Liver (tissue), 9 donors: ENCODE data around the gene RPTOR. TPM values are rescaled to one million over a fixed set of nuclear protein-coding genes. Genes with fewer than 3 reads are reported as not detected.

Source experiments
- DNase-seq: peaks from one replicate; pipeline ENCODE4 v3.0.0-alpha.2; 2017; ENCODE audit warnings: low spot score
- H3K27ac ChIP-seq, 2 donors: one replicate each; pipeline ENCODE4 v1.7.0; 2013; ENCODE audit warnings: inconsistent platforms in 2 of 2, low read length in 2 of 2, control low read depth in 1 of 2, low read depth in 1 of 2, mild to moderate bottlenecking in 1 of 2
- H3K27me3 ChIP-seq, 4 donors: one replicate each; pipeline versions ENCODE4 v1.6.1 to v1.7.0; 2013; ENCODE audit warnings: low read length in 3 of 4, inconsistent platforms in 1 of 4, mild to moderate bottlenecking in 1 of 4, moderate library complexity in 1 of 4; ENCODE audit not compliant: control insufficient read depth in 4 of 4, insufficient read depth in 4 of 4
- H3K36me3 ChIP-seq, 4 donors: one replicate each; pipeline versions ENCODE4 v1.6.1 to v1.7.0; 2013; ENCODE audit warnings: low read length in 3 of 4, mild to moderate bottlenecking in 3 of 4, low read depth in 1 of 4, moderate library complexity in 1 of 4; ENCODE audit not compliant: control insufficient read depth in 4 of 4, insufficient read depth in 3 of 4
- H3K4me1 ChIP-seq, 4 donors: one replicate each; pipeline versions ENCODE4 v1.6.1 to v1.7.0; 2013; ENCODE audit warnings: low read length in 3 of 4, mild to moderate bottlenecking in 3 of 4, moderate library complexity in 1 of 4; ENCODE audit not compliant: control insufficient read depth in 4 of 4, insufficient read depth in 4 of 4
- H3K4me3 ChIP-seq, 3 donors: one replicate each; pipeline versions ENCODE4 v1.6.1 to v1.7.0; 2013; ENCODE audit warnings: low read length in 3 of 3, control low read depth in 1 of 3, low read depth in 1 of 3, mild to moderate bottlenecking in 1 of 3
- H3K9ac ChIP-seq, 2 donors: one replicate each; pipeline ENCODE4 v1.7.0; 2013; ENCODE audit warnings: low read length in 2 of 2, mild to moderate bottlenecking in 2 of 2, moderate library complexity in 2 of 2, control low read depth in 1 of 2, low read depth in 1 of 2
- H3K9me3 ChIP-seq, 4 donors: one replicate each; pipeline versions ENCODE4 v1.6.1 to v1.7.0; 2013; ENCODE audit warnings: low read length in 3 of 4; ENCODE audit not compliant: control insufficient read depth in 4 of 4
- GABPA ChIP-seq, 2 donors: IDR thresholded peaks in 1 of 2; conservative IDR thresholded peaks in 1 of 2; 2 replicates each; pipeline ENCODE4 v1.6.1; 2016; ENCODE audit warnings: antibody characterized with exemption in 2 of 2, mild to moderate bottlenecking in 1 of 2, moderate library complexity in 1 of 2
- HNF4A ChIP-seq, 2 donors: conservative IDR thresholded peaks; 2 replicates each; pipeline ENCODE4 v1.6.1; 2016; ENCODE audit warnings: antibody characterized with exemption in 2 of 2, mild to moderate bottlenecking in 2 of 2
- HNF4G ChIP-seq: IDR thresholded peaks from 2 replicates; pipeline ENCODE4 v1.6.1; 2016; ENCODE audit warnings: antibody characterized with exemption
- JUND ChIP-seq, 2 donors: IDR thresholded peaks; 2 replicates each; pipeline ENCODE4 v1.6.1; 2016; ENCODE audit warnings: antibody characterized with exemption in 2 of 2
- NR2F2 ChIP-seq: IDR thresholded peaks from 2 replicates; pipeline ENCODE4 v1.6.1; 2016; ENCODE audit warnings: antibody characterized with exemption
- RAD21 ChIP-seq, 2 donors: IDR thresholded peaks; 2 replicates each; pipeline ENCODE4 v1.6.1; 2016; ENCODE audit warnings: antibody characterized with exemption in 2 of 2, mild to moderate bottlenecking in 2 of 2
- SP1 ChIP-seq: IDR thresholded peaks from 2 replicates; pipeline ENCODE4 v1.6.1; 2018; ENCODE audit warnings: antibody characterized with exemption, mild to moderate bottlenecking
- TAF1 ChIP-seq: conservative IDR thresholded peaks from 2 replicates; pipeline ENCODE4 v1.6.1; 2016; ENCODE audit warnings: antibody characterized with exemption, mild to moderate bottlenecking
- YY1 ChIP-seq: IDR thresholded peaks from 2 replicates; pipeline ENCODE4 v1.6.1; 2016; ENCODE audit warnings: antibody characterized with exemption, mild to moderate bottlenecking
- WGBS: extraction: QIAGEN DNeasy Blood & Tissue Kit; methylation state at CpG from one replicate; pipeline ENCODE4 v1.1.7; 2013; 5-methylcytosine and 5-hydroxymethylcytosine counted together
- polyA plus RNA-seq, 2 donors: library from polyadenylated mRNA; stranded (reverse) in 1 of 2; unstranded in 1 of 2; fragments of 200-250 nt in 1 of 2; fragments of >200 nt in 1 of 2; fragmentation: Nextera tagmentation in 1 of 2; extraction: Ambion mirVana in 1 of 2; gene quantifications; one replicate each; pipeline versions ENCODE4 v1.2.1 to v1.2.3, GENCODE V29; 2013 to 2015
- total RNA-seq, 2 donors: library from RNA; depleted of rRNA; stranded (reverse); fragments of >200 nt; gene quantifications; one replicate each; pipeline ENCODE4 v1.2.3, GENCODE V29; 2014
- TF ChIP-seq, protein P1 (sequence below): IDR thresholded peaks from 2 replicates; pipeline ENCODE4 v1.6.1; 2016; ENCODE audit warnings: antibody characterized with exemption
- TF ChIP-seq, protein P2 (sequence below): IDR thresholded peaks from 2 replicates; pipeline ENCODE4 v1.6.1; 2016; ENCODE audit warnings: antibody characterized with exemption
- TF ChIP-seq, protein P3 (sequence below): IDR thresholded peaks from 2 replicates; pipeline ENCODE4 v1.6.1; 2016; ENCODE audit warnings: antibody characterized with exemption, mild to moderate bottlenecking
- donor health status: healthy.
- donor health status: healthy.
- donor health status: healthy.
- donor health status: healthy.
- donor health status: healthy.

RPTOR gene
- total and polyA plus RNA-seq, 4 donors, result 4.8 to 25.4 (median 11.6) TPM

DNA sequence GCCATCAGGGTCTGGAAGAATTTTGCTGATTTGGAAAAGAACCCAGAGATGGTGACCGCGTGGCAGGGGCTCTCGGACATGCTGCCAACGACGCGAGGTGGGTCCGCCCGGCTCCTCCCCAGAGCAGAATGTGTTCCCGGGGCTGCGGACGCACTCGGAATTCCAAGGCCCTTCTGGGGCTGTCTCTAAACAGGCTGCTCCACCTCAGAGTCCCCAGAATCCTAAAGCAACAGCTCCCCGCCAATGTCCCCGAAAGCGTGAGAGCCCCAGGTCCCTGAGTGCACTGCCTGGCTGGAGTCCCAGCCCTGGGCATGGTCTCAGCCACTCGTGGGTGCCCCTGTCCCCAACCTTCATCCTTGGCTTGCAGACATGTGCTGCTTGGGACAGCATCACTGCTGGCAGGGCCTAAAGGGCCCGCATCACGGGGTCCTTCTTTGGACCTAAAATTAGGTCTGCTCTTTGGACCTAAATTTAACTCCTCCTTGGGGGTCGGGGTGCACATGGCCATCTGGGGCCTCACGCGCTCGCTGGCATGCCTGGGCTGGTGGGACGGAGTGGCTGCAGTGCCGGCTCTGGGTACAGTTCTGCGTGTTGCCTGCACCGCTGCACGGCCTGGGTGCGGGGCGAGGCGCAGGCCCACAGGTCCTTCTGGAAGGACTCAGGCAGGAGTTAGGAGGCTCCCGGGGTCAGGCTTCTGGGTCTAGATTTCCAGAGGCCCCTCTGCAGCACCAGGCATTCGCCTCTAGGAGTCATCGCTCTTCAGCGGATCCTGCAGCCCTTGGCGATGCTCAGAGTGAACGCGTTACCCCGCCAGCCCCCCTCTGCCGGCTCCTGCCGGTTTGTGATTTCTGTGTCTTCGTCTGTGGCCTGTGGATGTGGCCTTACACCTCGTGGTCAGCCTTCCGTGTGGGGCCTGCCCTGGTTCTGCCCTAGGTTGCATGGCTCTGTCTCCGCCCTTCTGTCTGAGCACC lies 405.1 kb downstream of the RPTOR start:
- TF ChIP-seq TAF1 (no peak), RAD21 (IDR thresholded peaks at IDR 0.05) (no peak)
- peaks cover 0 to 36% (median 5%) of the 10 kb centered on the region in 4 donors for H3K36me3 ChIP-seq
- 95% methylated on average over 44 of the region's 44 CpGs for WGBS

DNA sequence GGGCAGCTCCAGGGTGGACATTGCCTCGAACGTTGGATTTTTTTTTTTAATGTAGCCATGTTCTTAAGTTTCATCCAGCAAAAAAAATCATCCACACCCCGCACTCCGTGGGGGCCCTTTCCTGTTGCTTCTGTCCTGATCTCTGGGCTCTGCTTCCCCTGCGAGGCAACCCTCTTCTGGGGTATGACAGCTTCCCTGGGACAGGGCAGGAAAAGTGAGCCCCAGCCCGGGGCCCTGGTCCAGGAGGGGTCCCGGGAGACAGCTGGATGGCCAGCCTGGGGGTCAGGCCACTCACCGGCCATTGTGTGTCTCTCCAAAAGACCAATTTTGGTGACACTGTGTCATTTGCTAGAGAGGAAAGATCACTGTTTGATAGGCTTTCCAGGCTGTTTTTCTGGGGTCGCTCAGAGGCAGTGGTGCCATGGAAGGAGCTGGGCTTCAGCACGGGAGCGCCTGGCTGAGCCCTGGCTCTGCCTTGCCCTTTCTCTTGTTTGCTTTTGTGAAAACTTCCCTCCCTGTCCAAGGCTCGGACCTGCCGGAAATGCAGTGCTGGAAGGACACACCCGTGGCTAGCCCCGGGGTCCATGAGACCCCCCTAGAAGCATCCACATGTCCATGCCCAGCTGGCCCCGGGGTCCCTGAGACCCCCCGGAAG lies 406.0 kb downstream of the RPTOR start:
- no peaks in the 10 kb centered on the region for H3K4me1 ChIP-seq
- no peaks in the 10 kb centered on the region for H3K9me3 ChIP-seq
- H3K27ac ChIP-seq, result no peak overlapping the region
- WGBS, result 92% methylated on average over 17 of the region's 17 CpGs
- no peaks in the 10 kb centered on the region for H3K27me3 ChIP-seq
- no peak for DNase-seq
- TF ChIP-seq, protein P1, sequence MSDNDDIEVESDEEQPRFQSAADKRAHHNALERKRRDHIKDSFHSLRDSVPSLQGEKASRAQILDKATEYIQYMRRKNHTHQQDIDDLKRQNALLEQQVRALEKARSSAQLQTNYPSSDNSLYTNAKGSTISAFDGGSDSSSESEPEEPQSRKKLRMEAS, result no peak
- TF ChIP-seq JUND (IDR thresholded peaks at IDR 0.05) (no peak), RAD21 (IDR thresholded peaks at IDR 0.05) (no peak), YY1 (no peak), HNF4G (no peak), HNF4A (conservative IDR thresholded peaks at IDR 0.05) (no peak), NR2F2 (no peak), SP1 (no peak), GABPA (IDR thresholded peaks at IDR 0.05 in 1 of 2, conservative IDR thresholded peaks at IDR 0.05 in 1 of 2) (no peak)
- TF ChIP-seq, protein P2, sequence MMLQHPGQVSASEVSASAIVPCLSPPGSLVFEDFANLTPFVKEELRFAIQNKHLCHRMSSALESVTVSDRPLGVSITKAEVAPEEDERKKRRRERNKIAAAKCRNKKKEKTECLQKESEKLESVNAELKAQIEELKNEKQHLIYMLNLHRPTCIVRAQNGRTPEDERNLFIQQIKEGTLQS, result no peak
- H3K36me3 ChIP-seq, result peaks cover 0 to 36% (median 6%) of the 10 kb centered on the region in 4 donors
- no peak overlapping the region for H3K9ac ChIP-seq
- H3K4me3 ChIP-seq, result no peak overlapping the region

More for the DNA sequence above, 405.1 kb downstream of the RPTOR start:
- no peak for DNase-seq
- Histone ChIP-seq H3K9me3 (no peaks in the 10 kb centered on the region), H3K4me1 (no peaks in the 10 kb centered on the region), H3K9ac (no peak overlapping the region), H3K27ac (no peak overlapping the region), H3K27me3 (no peaks in the 10 kb centered on the region), H3K4me3 (no peak overlapping the region)

DNA sequence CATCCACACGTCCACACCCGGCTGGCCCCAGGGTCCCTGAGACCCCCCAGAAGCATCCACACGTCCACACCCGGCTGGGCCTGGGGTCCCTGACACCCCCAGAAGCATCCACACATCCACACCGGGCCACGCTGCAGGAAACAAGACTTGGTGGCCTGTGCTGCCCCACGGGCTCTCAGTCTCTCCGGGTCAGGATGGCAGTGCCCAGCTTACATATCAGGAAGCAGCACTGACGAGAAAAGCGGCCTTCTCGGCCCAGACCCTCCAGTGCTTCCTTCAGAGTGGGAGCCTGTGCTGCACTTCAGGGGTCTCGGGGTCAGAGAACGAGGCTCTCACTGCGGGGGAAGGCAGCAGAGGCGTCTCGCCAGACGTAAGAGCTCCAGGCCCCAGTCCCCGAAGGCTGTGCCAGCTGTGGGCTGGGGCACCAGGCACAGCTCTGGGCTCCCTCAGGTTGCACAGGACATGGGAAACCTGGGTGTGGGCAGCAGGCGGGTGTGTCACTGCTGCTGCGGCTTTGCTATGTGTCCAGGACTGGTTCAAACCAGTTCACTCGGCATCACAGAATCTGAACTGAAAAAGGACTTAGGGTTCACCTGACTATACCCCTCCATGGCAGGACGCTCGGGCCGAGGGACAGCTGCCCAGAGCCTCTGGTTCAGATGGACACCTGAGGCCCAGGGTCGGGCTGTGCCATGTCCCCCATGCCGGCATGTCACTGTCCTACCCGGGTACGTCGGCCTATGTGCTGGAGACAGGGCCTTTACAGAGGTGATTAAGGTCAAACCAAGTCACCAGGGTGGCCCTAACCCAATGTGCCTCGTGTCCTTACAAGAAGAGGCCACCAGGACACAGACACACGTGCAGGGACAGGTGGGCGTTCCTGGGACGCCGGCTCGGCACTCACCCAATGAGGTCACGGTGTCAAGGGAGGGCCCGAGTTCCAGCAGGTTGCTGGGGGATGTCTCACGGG lies 406.8 kb downstream of the RPTOR start:
- no peak for DNase-seq
- TF ChIP-seq SP1 (no peak), RAD21 (IDR thresholded peaks at IDR 0.05) (no peak), HNF4A (conservative IDR thresholded peaks at IDR 0.05) (no peak)
- TF ChIP-seq, protein P3, sequence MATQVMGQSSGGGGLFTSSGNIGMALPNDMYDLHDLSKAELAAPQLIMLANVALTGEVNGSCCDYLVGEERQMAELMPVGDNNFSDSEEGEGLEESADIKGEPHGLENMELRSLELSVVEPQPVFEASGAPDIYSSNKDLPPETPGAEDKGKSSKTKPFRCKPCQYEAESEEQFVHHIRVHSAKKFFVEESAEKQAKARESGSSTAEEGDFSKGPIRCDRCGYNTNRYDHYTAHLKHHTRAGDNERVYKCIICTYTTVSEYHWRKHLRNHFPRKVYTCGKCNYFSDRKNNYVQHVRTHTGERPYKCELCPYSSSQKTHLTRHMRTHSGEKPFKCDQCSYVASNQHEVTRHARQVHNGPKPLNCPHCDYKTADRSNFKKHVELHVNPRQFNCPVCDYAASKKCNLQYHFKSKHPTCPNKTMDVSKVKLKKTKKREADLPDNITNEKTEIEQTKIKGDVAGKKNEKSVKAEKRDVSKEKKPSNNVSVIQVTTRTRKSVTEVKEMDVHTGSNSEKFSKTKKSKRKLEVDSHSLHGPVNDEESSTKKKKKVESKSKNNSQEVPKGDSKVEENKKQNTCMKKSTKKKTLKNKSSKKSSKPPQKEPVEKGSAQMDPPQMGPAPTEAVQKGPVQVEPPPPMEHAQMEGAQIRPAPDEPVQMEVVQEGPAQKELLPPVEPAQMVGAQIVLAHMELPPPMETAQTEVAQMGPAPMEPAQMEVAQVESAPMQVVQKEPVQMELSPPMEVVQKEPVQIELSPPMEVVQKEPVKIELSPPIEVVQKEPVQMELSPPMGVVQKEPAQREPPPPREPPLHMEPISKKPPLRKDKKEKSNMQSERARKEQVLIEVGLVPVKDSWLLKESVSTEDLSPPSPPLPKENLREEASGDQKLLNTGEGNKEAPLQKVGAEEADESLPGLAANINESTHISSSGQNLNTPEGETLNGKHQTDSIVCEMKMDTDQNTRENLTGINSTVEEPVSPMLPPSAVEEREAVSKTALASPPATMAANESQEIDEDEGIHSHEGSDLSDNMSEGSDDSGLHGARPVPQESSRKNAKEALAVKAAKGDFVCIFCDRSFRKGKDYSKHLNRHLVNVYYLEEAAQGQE, result no peak
- H3K36me3 ChIP-seq, result peaks cover 0 to 28% (median 5%) of the 10 kb centered on the region in 4 donors
- no peak overlapping the region for H3K9ac ChIP-seq
- 95% methylated on average over 38 of the region's 38 CpGs for WGBS
- H3K9me3 ChIP-seq, result no peaks in the 10 kb centered on the region
- no peaks in the 10 kb centered on the region for H3K27me3 ChIP-seq
- H3K4me1 ChIP-seq, result no peaks in the 10 kb centered on the region
- H3K27ac ChIP-seq, result no peak overlapping the region
- H3K4me3 ChIP-seq, result no peak overlapping the region
